Common myeloid progenitor, CD34-positive (primary cell): Measurements from ENCODE around the gene FAF2.

Experiments
- CTCF ChIA-PET: fragments of 350-600 bp; sonication (Branson Sonifier 250); formaldehyde crosslinking; loops from one replicate; lab custom pipeline; 2021; ENCODE audit warnings: antibody characterized with exemption; lab: Charles Lee
- POLR2A ChIA-PET: fragments of 350-600 bp; sonication (Branson Sonifier 250); formaldehyde crosslinking; loops from one replicate; lab custom pipeline; 2021; ENCODE audit warnings: antibody characterized with exemption; lab: Charles Lee
- DNase-seq, 3 donors: peaks; one replicate each; pipeline versions ENCODE4 v3.0.0 to v3.0.0-alpha.2; 2013
- H3K27ac ChIP-seq, 2 experiments: 1 replicate in 1 of 2; 2 replicates in 1 of 2; pipeline ENCODE4 v1.7.0; 2013; ENCODE audit warnings: inconsistent platforms in 2 of 2, low read length in 2 of 2, mild to moderate bottlenecking in 2 of 2, low read depth in 1 of 2, moderate library complexity in 1 of 2; ENCODE audit not compliant: severe bottlenecking in 2 of 2, insufficient read depth in 1 of 2, poor library complexity in 1 of 2
- H3K27me3 ChIP-seq, 5 experiments: replicated peaks in 2 of 5; 1 replicate in 3 of 5; 2 replicates in 2 of 5; pipeline versions ENCODE4 v1.6.1 to v1.7.0; 2013; ENCODE audit warnings: low read length in 4 of 5, mild to moderate bottlenecking in 2 of 5, moderate library complexity in 2 of 5, inconsistent platforms in 1 of 5; ENCODE audit not compliant: insufficient read depth in 5 of 5, control insufficient read depth in 4 of 5
- H3K36me3 ChIP-seq, 4 experiments: 1 replicate in 2 of 4; 2 replicates in 2 of 4; pipeline versions ENCODE4 v1.6.1 to v1.7.0; 2013; ENCODE audit warnings: low read length in 3 of 4, control low read depth in 1 of 4, mild to moderate bottlenecking in 1 of 4; ENCODE audit not compliant: control insufficient read depth in 4 of 4, insufficient read depth in 4 of 4
- H3K4me1 ChIP-seq, 4 experiments: 1 replicate in 3 of 4; 2 replicates in 1 of 4; pipeline versions ENCODE4 v1.6.1 to v1.7.1; 2013; ENCODE audit warnings: low read length in 3 of 4, mild to moderate bottlenecking in 3 of 4, control low read depth in 1 of 4, inconsistent platforms in 1 of 4, moderate library complexity in 1 of 4; ENCODE audit not compliant: control insufficient read depth in 4 of 4, insufficient read depth in 4 of 4; ENCODE audit errors: control extremely low read depth in 1 of 4
- H3K4me3 ChIP-seq, 7 experiments: 1 replicate in 4 of 7; 2 replicates in 3 of 7; pipeline versions ENCODE4 v1.5.1 to v1.7.0; 2013; ENCODE audit warnings: mild to moderate bottlenecking in 7 of 7, low read length in 6 of 7, moderate library complexity in 6 of 7, inconsistent platforms in 2 of 7, low read depth in 2 of 7, control low read depth in 1 of 7; ENCODE audit not compliant: insufficient read depth in 4 of 7, control insufficient read depth in 1 of 7; ENCODE audit errors: extremely low read depth in 1 of 7
- H3K9me3 ChIP-seq, 5 experiments: 1 replicate in 4 of 5; 2 replicates in 1 of 5; pipeline versions ENCODE4 v1.6.1 to v1.7.1; 2013; ENCODE audit warnings: low read length in 4 of 5, mild to moderate bottlenecking in 2 of 5, inconsistent platforms in 1 of 5, low read depth in 1 of 5, moderate library complexity in 1 of 5; ENCODE audit not compliant: control insufficient read depth in 4 of 5, insufficient read depth in 2 of 5; ENCODE audit errors: control extremely low read depth in 1 of 5
- WGBS: methylation state at CpG from one replicate; pipeline ENCODE4 v1.1.5; 2013; ENCODE audit not compliant: insufficient coverage; 5-methylcytosine and 5-hydroxymethylcytosine counted together

FAF2 gene

DNA sequence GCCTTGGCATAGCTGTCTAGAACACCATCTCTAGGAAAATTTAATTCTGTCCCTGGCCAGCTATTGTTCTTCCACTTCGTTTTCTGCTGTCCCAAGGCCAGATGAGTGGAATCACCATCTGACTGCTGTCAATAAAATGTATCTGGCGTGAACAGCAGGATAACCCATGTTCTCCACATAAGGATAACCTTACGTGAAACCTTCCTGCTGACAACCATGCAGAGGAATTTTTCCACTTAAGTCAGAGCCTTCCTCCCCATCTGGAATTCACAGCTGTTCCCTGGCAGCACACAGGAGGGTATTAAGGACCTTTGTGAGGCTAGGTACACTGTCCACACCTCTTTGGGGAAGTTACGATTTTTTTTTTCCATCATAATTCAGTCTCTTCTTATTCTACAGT lies 60.4 kb downstream of the FAF2 start:
- Histone ChIP-seq H3K4me3 (no peak overlapping the region), H3K27ac (no peak overlapping the region)
- POLR2A ChIA-PET = no interaction called here

DNA sequence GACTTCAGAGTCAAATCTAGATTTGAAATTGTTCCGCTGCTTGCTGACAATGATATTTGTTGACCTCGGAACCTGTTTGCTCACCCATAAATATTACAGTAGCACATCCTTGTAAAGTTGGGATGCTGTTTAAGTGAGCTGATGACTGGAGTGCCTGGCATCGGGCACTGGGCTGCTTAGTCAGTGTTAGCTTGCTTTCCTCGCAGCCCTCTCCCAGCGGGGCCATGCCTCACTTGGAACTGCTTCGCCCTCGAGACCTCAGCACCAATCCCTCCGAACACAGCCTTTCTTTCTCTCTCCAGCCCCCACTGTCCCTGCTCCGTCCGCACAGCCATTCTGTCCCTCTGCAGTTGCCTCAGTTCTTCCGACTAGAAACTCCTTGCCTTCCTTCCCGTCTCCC lies 65.6 kb downstream of the FAF2 start:
- ChIA-PET CTCF (interaction anchor here (1.3 to 1.7 kb wide), 2 partner anchors 18 to 29 kb away, joined by 3 to 4 read pairs; no protein-coding TSS in a partner anchor), POLR2A (no interaction called here)
- 92% methylated on average over 8 of the region's 12 CpGs for WGBS
- DNase-seq = no peak
- H3K4me1 ChIP-seq = peaks cover 0 to 17% (median 3%) of the 10 kb centered on the region in 4 experiments
- H3K36me3 ChIP-seq = peaks cover under 1 to 7% (median 2%) of the 10 kb centered on the region in 4 experiments
- no peaks in the 10 kb centered on the region for H3K27me3 ChIP-seq
- no peaks in the 10 kb centered on the region for H3K9me3 ChIP-seq
- no peak overlapping the region for H3K27ac ChIP-seq
- H3K4me3 ChIP-seq = no peak overlapping the region

More for the DNA sequence above, 60.4 kb downstream of the FAF2 start:
- WGBS = 100% methylated on average over 1 of the region's 4 CpGs
- Histone ChIP-seq H3K9me3 (no peaks in the 10 kb centered on the region), H3K36me3 (peaks cover 19 to 48% (median 29%) of the 10 kb centered on the region in 4 experiments), H3K27me3 (no peaks in the 10 kb centered on the region), H3K4me1 (no peaks in the 10 kb centered on the region)
- CTCF ChIA-PET = interaction anchor here (0.9 to 1.8 kb wide), 3 partner anchors 16 to 91 kb away, joined by 3 to 5 read pairs (median 4); no protein-coding TSS in a partner anchor
- no peak for DNase-seq

DNA sequence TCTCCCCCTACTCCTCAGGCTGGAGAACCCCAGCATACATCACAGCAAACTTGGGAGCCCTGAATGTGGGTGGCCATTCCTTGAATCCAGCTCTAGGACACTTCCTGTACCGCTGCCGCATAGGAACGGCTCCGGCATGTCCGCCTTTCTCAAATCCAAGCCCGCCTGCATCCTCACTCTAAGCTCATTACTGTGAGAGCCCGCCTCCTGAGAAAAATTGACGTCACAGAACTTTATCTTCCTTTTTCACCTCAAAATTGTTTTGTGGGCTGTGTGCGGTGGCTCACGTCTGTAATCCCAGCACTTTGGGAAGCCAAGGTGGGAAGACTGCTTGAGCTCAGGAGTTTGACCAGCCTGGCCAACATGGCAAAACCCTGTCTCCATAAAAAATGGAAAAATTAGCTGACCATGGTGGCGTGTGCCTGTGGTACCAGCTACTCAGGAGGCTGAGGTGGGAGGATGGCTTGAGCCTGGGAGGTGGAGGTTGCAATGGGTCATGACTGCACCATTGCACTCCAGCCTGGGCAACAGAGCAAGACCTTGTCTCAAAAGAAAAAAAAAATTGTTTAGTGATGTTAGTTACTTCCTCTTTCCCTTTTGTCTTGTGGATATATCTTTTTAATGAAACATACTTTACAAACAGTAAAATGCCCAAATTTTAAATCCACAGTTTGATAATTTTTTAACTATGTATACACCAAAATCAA lies 66.2 kb downstream of the FAF2 start:
- POLR2A ChIA-PET = no interaction called here
- no peak overlapping the region for H3K27ac ChIP-seq
- peak in 2 of 3 donors; percentile 40 to 48 for DNase-seq
- H3K36me3 ChIP-seq = peaks cover 0 to 3% (median 0%) of the 10 kb centered on the region in 4 experiments
- H3K4me3 ChIP-seq = no peak overlapping the region
- no peaks in the 10 kb centered on the region for H3K9me3 ChIP-seq
- H3K4me1 ChIP-seq = peaks cover 0 to 17% (median 3%) of the 10 kb centered on the region in 4 experiments
- CTCF ChIA-PET = interaction anchor here (1.3 to 1.7 kb wide), 2 partner anchors 17 to 28 kb away, joined by 3 to 4 read pairs; no protein-coding TSS in a partner anchor
- H3K27me3 ChIP-seq = no peaks in the 10 kb centered on the region
- 90% methylated on average over 10 of the region's 11 CpGs for WGBS

DNA sequence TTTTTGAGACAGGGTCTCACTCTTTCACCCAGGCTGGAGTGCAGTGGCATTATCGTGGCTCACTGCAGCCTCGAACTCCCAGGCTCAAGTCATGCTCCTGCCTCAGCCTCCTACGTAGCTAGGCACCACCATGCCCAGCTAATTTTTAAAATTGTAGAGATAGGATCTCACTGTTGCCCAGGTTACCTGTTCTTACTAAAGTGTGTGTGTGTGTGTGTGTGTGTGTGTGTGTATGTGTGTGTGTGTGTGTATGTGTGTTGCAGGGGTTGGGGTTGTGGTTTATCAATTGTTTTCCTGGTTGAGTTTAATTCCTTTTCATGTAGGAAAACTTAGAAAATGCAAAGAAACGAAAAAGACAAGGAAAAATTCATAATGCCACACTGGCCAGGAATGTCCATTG lies 67.2 kb downstream of the FAF2 start:
- Histone ChIP-seq H3K27ac (no peak overlapping the region), H3K4me1 (peaks cover 0 to 17% (median 3%) of the 10 kb centered on the region in 4 experiments), H3K27me3 (no peaks in the 10 kb centered on the region), H3K36me3 (no peaks in the 10 kb centered on the region), H3K4me3 (no peak overlapping the region), H3K9me3 (no peaks in the 10 kb centered on the region)
- CTCF ChIA-PET = interaction anchor here (1.7 kb wide), 1 partner anchor 16 kb away, joined by 4 read pairs; no protein-coding TSS in a partner anchor
- no peak for DNase-seq
- WGBS = 100% methylated on average over 2 of the region's 4 CpGs
- POLR2A ChIA-PET = no interaction called here

DNA sequence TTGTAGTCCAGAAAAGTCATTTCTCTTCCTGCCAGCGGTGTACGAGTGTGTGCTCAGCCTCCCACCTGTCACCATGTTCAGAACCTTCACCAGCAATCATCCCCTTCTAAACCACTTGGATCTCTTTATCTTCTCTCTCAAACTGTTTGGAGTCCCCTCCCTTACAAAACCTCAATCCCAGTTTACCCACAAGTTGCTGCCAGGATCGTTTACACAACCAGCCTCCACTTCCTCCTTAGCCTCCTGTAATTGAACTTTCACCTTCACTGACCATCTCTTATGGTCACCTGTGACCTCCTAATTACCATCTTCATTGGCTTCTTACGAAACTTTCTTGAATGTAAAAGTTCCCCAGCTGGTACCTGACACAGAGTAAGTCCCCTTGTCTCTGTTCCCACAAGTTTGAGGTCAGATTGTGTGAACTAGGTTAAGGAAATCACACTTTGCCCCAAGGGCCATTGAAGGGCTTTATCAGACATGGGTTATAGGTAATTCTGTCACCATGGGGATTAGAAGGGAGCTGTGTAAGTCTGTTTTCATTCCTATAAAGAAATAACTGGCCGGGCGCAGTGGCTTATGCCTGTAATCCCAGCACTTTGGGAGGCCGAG lies 69.0 kb downstream of the FAF2 start:
- DNase-seq = no peak
- ChIA-PET CTCF (interaction anchor here (0.7 to 1.7 kb wide), 3 partner anchors 13 to 18 kb away, joined by 3 to 6 read pairs (median 3); no protein-coding TSS in a partner anchor), POLR2A (interaction anchor here (0.6 kb wide), 1 partner anchor 23 kb away, joined by 4 read pairs; no protein-coding TSS in a partner anchor)
- H3K27ac ChIP-seq = no peak overlapping the region
- H3K4me1 ChIP-seq = peaks cover 0 to 17% (median 3%) of the 10 kb centered on the region in 4 experiments
- no peak overlapping the region for H3K4me3 ChIP-seq
- no peaks in the 10 kb centered on the region for H3K9me3 ChIP-seq
- WGBS = 60% methylated on average over 6 of the region's 7 CpGs
- H3K27me3 ChIP-seq = no peaks in the 10 kb centered on the region
- H3K36me3 ChIP-seq = no peaks in the 10 kb centered on the region

DNA sequence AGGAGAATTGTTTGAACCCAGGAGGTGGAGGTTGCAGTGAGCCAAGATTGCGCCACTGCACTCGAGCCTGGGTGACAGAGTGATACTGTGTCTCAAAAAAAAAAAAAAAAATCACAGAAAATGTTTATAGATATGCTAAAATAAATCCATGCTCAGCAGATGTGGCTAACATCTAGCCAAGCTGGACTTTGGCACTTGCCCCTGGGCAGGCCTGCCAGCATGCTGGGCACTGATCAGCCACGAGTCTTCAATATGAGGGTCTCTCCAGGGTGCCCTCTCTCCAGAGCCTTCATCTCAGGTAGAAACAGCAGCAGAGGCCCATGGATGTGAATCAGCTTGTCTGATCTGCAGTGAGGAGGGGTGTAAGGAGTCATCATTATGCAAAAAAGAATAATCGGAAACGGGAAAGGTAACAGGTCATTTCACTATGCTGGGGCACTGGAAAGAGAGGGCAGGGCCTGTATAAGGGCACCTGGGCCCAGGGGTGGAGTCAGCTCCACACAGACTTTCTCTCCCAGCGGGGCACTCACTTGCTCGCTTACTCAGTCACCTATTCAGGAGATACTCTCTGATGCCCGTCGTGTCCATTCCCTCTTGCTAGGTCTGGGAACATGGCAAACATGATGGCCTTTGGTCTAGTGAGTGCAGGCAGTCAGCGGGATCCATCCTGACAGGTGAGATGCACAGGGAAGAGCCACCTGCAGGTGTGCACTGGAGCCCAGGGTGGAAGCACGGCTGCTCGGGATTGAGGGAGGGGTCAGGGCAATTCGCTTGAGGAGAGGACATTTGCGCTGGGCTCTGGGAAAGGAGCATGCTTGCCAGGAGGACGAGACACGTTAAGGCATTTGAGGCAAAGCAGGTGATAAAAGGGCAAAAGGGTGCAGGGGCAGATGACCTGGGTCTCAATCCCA lies 71.9 kb downstream of the FAF2 start:
- 83% methylated on average over 16 of the region's 16 CpGs for WGBS
- peaks cover 0 to 20% (median 3%) of the 10 kb centered on the region in 4 experiments for H3K4me1 ChIP-seq
- ChIA-PET CTCF (interaction anchor here (1.1 to 1.6 kb wide), 2 partner anchors 23 to 104 kb away, joined by 3 to 4 read pairs; partner anchors contain the start of gene CLTB), POLR2A (no interaction called here)
- no peak overlapping the region for H3K27ac ChIP-seq
- no peaks in the 10 kb centered on the region for H3K9me3 ChIP-seq
- DNase-seq = no peak
- H3K4me3 ChIP-seq = no peak overlapping the region
- H3K27me3 ChIP-seq = no peaks in the 10 kb centered on the region
- H3K36me3 ChIP-seq = peaks cover 0 to under 1% (median 0%) of the 10 kb centered on the region in 4 experiments
